HG03196 (cell line): ENCODE data around the gene CDHR4.

ENCODE experiments used
- ATAC-seq: cut with Tn5 transposase; IDR thresholded peaks from one replicate; pipeline ENCODE4 v1.9.1; 2021; ENCODE audit not compliant: unreplicated experiment

CDHR4 gene

GRCh38 chr3:49745986-49746385 is 53.7 kb downstream of the CDHR4 start:
- ATAC-seq = no peak
